ENCODE results near the gene PLCH1.
"Not testable (repeated sequence)": the region's sequence is repeated elsewhere in the genome, so short reads cannot be mapped to it uniquely, and the experiment has no call there.

PLCH1 gene

DNA sequence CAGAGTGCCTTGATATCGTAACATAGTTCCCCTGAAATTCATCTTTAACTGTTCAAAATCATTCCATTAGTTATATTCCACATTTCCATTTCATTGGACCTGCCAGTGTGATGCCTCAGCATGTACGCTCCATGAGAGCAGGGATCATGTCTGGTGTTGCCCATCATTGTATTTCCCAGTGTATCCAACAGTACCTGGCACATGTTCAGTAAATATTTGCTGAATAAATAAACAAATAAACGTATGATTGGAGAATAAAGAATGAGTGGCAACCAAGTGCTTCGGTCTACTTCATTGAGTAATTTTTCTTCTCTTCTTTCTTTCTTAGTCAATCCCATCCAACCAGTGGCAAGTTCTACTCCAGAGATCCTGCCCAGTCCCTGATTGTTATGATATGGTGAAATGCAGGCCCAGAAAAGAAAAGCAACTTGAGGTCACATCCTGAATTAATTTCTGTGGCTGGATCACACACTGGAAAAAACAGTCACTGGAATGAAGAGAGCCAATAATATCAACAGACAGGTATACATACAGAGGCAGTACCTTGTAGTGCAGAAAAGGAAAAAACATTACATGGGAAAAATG, 101.2 kb downstream of the PLCH1 start:
- no peak for DNase-seq (ENCODE audit: low read depth)

DNA sequence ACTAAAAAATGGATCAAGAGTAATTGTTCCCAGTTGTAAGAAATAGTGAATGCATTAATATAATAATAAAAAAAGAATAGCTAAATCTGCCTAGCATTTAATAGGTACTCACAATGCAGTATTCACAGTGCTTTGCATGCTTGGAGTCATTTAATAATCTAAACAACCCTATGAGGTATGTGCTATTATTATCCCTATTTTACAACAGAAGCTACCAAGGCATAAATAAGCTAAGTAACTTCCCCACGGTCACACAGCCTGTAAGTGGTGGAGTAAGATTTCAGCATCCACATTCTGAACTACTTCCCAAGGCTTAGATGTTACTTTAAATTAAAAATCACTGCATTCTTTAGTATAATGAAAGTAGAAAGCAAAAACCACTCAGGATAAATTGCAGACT, 102.9 kb downstream of the PLCH1 start:
- no peak for DNase-seq (ENCODE audit: low read depth)

DNA sequence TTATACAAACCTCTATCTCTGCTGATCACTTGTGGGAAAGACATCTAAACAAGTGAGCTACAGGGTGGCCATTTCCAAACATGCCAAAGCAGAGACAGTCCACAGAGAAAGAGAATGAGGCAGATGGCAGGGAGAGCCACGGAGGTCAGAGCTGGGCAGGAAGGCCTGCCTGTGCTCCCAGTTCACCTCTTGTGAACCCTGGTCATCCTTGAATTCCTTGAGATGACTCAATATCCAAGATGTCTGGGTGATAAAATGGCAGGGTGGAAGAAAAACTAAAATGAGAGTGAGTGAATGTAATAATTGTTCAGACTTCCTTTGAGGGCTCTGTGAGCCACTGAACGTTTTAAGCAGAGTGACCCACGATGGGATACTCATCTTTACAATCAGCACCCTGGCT, 104.8 kb downstream of the PLCH1 start:
- no peak for DNase-seq (ENCODE audit: low read depth)

DNA sequence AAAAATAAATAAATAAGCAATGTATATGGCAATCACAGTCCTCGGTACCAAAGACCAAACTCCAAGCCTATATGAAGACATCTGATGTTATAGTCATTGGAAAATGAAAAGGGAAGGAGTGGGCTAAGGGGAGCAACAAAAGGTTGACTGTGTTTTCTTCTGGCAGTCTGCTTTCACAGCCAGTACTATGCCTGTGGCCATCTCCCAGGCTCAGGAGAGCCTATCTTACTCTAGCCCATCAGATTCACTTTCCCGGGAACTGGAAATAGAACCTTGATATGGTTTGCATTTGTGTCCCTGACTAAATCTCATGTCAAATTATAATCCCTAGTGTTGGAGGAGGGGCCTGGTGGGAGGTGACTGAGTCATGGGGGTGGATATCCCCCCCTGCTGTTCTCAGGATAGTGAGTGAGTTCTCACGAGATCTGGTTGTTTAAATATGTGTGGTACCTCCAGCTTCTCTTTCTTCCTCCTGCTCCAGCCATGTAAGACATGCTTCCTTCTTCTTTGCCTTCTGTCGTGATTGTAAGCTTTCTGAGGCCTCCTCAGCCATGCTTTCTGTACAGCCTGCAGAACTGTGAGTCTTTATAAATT, 105.3 kb downstream of the PLCH1 start:
- no peak for DNase-seq (ENCODE audit: low read depth)

DNA sequence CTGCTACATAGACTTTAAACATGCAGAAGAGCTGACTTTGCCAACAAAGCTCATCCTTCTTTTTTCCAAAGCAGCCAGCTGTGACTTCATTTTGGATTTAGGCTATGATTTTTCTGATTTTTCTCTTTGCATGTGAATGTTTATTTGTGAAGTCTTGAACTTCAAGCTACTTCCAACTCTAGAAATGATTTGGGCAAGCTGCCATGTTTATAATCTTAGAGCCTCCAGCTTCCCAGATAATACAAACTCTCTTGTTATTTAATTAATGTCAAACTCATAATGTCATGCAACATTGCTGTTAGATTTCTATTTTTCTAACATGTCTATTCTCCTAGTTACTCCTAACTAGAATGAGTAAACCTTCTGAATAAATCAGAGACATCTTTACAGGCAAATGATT, 106.4 kb downstream of the PLCH1 start:
- DNase-seq (ENCODE audit: low read depth) = not testable (repeated sequence)

DNA sequence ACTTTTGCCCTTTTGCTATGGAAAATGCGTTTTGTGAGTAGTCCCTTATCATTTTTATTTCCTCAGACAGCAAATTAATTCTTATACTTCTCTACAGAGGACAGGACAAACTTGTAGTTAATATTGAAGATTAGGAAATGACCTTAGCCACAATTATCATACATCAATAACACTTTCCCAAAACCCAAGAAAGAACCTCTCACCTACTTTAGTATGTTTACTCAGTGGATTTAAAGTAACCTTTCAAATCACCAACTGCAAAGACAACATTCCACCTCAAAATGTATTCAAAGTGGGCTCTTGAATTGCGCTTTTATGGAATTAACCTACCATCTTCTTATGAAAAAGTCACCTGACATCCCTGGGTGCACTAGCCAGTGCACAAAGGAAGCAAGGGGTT, 107.3 kb downstream of the PLCH1 start:
- no peak for DNase-seq (ENCODE audit: low read depth)

DNA sequence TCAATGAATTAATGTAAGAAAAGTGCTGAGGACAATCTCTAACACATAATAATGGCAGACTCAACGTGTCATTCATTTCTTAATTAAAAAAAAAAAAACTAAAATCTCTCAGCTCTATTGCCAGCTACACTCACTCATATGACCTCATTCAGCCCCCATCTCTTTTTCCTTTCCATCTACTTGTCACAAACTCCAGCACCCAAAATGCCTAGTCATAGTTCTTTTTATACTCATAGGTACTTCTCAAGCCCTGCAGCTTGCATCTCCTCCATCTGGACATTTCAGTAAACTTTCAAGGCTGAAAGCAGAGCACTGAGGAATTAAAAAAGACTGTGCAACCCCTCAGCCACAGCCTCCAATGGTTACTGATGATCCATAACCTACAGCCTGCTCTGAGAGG, 109.8 kb downstream of the PLCH1 start:
- no peak for DNase-seq (ENCODE audit: low read depth)

DNA sequence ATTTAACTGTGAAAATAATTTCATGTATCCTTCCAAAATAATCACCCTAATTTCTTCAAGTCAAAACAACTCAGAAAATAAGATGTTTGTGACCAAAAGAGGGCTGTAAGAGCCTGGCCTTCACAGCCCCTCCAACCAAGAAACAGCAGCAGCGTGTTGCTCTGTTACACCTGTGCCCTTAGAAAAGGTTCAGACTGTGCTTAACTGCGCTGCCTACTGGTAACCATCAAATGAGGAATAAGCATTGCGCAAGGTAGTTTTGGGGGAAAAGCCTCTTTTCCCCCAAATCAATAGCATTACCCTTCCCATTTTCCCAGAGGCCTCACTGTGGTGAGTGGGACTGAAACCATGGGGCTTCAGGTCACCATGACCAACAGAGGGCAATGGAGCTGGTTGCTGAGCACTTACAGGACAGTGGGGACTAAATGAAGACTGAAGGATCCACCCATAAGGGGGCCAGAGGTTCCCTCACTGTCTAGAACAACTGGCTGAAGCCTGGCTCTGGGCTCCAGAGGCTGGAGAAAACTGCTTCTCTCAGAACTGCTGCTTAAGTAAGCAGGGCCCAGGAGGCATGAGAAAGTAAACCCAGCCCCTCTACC, 110.7 kb downstream of the PLCH1 start:
- no peak for DNase-seq (ENCODE audit: low read depth)

DNA sequence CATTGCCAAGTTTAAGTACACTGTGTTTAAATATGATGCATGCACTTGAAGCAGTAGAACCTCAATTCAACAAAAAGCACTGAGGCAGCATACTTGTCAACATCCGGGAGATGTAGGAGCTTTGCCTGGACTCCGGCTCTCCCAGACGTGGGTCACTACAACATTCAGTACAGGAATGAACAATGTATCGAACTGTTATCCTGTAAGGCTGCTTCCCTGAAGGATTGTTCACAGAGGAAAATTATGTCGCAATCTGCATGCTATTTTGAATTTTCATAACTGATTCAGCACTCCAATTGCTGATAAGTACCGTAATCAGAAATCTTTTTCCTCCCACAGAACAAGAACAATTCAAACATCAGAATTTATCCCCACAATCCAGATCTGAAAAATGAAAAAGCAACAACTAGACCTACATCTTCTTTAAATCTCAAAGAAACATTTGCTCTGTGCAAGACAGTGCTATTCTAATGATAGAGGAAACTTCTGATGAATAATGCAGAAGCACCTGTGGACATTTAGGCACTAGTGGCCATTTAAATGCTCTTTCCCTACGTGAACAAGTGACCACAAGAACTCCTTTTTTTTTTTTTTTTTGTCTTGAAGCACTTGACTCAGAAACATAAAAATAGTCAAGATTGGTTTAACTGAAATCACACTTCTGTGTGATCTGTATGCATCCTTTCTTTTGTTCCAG, 113.4 kb downstream of the PLCH1 start:
- no peak for DNase-seq (ENCODE audit: low read depth)

DNA sequence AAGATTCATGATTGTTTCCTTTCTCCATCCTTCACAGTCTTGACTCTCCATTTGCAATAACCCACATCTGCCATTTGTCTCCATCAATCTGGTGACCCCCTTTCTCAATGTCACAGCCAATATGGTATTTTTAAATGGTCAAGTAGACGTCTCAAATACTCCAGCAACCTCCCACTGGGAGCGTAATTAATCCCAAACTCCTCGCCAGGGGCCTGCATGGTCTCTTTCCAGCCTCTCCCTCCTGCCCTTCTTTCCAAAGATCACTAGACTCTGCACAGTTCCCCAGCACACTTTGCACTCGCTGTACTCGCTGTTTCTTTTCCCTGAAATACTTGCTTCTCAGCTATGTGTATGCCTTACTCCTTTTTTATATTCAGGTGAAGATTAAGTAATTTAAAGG, 115.3 kb downstream of the PLCH1 start:
- no peak for DNase-seq (ENCODE audit: low read depth)

DNA sequence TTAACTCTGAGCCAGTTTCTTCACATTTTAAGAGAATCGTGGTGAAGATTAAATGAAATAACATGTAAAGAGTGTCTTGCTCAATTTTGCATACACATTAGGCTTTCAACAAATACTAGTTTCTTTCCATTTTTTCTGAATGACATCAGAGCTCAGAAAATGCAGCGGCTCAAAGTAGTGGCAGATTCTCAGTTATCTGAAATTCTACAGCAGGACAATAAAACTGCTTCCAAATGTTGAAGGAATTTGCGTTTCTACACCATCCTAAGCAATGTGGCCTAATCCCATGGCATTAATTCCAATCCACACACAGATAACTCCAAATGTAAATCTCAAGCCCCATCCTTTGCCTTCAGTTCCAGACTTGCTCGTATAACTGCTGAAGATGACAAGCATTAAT, 115.8 kb downstream of the PLCH1 start:
- DNase-seq (ENCODE audit: low read depth) = no peak

DNA sequence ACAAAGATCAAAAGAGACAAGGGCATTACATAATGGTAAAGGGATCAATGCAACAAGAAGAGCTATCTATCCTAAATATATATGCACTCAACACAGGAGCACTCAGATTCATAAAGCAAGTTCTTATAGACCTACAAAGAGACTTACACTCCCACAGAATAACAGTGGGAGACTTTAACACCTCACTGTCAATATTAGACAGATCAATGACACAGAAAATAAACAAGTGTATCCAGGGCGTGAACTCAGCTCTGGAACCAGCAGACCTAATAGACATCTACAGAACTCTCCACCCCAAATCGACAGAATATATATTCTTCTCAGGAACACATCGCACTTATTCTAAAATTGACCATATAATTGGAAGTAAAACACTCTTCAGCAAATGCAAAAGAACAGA, 122.2 kb downstream of the PLCH1 start:
- not testable (repeated sequence) for DNase-seq (ENCODE audit: low read depth)

DNA sequence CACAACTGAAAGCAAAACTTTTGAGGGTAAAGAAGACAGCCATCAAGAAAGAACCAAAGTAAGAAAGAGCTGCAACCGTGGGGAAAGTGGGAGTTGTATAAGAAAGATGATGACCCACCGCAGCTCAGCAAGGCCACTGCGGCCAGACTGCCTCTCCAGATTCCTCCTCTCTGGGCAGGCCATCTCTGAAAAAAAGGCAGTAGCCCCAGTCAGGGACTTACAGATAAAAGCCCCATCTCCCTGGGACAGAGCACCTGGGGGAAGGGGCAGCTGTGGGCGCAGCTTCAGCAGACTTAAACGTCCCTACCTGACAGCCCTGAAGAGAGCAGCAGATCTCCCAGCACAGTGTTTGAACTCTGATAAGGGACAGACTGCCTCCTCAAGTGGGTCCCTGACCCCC, 124.3 kb downstream of the PLCH1 start:
- DNase-seq (ENCODE audit: low read depth) = not testable (repeated sequence)

DNA sequence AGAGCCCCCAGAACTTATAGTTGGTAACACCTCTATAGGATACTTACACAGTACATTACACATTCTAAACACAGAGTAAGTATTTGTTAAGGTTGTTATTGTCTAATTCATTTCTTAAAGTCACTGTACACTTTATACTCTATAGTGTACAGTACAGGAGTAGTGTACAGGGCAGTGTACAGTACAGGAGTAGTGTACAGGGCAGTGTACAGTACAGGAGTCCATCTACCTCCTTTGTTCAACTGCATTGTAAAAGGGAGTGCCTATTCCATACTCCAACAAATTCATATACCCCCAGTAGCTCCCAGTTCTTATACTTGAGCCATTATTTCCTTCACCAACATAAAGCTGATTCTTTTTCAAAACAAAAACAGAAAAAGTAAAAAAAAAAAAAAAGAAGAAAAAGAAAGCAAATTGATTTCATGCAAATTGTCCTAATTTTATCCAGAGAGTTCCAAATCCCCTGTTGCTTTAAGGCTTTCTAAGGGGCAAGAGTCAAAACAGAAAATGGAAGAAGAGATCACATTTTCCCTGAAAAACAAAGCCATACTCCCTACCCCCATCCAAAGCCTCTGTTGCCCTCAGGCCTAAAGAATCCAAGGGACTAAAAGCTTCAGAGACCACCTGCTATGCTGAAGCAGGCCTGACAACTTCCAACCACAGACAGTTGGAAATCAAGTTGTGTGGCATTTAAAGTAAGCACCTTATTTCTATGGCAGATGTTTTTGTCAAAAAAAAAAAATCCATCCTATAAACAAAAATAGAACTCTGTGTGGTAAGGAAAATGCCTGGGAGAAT, 125.6 kb downstream of the PLCH1 start:
- DNase-seq (ENCODE audit: low read depth) = no peak

DNA sequence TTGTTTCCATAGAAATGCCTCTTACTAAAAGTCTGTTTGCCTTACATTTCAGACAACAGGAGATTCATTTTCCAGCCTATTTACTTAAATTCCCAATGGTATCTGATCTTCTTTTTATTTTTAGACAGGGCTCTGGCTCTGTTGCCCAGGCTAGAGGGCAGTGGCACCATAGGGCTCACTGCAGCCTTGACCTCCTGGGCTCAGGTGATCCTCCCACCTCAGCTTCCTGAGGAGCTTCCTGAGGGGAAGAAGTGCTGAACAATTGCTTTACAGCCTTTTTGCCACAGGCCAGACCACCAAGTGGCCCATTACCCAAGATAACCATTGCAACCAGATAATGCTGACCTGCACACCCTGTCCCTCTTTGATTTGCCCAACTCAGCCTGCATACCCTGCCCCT, 126.3 kb downstream of the PLCH1 start:
- DNase-seq (ENCODE audit: low read depth) = no peak

DNA sequence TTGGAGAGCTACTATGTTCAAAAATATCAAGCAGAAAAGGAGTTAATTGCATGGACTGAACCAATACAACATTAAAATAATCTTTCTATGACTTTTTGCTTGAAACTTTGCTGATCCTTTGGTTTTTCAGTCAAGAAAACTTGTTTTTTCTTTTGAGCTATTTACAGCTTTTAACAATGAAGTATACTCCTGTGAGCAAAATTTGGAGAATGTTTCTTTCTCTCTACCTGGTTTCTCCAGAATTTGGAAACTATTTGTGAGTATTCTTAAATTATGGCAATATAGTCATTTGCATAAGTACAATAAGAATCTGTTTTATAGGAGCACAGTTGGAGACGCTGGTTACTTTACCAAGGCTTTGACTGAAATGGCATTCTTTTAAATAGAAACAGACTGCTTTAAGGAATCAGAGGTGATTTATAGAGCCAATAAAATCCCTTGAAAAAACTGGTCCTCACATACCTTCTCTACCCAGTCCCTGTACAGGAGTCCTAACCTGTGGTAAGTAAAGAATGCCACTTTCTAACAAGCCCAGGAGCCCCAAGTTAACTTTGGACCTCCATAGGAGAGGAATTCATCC, 127.4 kb downstream of the PLCH1 start:
- DNase-seq (ENCODE audit: low read depth) = no peak

DNA sequence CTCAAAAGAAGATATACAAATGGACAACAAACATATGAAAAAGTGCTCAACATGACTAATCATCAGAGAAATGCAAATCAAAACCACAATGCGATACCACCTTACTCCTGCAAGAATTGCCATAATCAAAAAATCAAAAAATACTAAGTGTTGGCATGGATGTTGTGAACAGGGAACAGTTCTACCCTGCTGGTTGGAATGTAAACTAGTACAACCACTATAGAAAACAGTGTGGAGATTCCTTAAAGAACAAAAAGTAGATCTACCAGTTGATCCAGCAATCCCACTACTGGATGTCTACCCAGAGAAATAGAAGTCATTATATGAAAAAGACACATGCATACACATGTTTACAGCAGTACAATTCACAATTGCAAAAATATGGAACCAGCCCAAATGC, 129.7 kb downstream of the PLCH1 start:
- DNase-seq (ENCODE audit: low read depth) = not testable (repeated sequence)

DNA sequence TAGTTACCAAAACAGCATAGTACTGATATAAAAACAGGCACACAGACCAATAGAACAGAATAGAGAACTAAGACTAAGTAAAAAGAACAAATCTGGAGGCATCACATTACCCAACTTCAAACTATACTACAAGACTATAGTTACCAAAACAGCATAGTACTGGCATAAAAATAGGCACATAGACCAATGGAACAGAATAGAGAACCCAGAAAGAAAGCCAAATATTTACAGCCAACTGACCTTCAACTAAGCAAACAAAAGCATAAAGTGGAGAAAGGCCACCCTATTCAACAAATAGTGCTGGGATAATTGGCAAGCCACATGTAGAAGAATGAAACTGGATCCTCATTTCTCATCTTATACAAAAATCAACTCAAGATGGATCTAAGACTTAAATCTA, 130.5 kb downstream of the PLCH1 start:
- not testable (repeated sequence) for DNase-seq (ENCODE audit: low read depth)

DNA sequence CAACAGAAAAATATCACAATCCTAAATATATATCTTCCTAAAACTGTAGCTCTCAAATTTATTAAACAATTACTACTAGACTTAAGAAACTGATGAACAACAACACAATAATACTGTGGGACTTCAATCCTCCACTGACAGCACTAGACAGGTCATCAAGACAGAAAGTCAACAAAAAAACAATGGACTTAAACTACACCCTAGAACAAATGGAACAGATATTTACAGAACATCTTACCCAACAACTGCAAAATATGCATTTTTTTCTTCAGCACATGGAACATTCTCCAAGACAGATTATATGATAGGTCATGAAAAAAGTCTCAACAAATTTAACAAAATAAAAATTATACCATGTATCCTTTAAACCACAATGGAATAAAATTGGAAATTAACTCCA, 133.4 kb downstream of the PLCH1 start:
- no peak for DNase-seq (ENCODE audit: low read depth)

DNA sequence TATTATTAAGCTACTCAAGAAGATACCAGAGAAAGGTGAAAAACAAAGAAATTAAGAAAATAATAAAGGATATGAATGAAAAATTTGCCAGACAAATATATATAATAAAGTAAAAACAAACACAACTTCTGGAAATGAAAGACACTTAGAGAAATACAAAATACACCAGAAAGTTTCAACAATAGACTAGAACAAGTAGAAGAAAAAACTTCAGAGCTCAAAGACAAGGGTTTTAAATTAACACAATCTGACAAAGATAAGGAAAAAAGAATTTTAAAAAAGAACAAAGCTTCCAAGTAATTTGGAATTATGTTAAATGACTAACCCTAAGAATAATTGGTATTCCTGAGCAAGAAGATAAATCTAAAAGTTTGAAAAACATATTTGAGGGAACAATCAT, 135.3 kb downstream of the PLCH1 start:
- no peak for DNase-seq (ENCODE audit: low read depth)

DNA sequence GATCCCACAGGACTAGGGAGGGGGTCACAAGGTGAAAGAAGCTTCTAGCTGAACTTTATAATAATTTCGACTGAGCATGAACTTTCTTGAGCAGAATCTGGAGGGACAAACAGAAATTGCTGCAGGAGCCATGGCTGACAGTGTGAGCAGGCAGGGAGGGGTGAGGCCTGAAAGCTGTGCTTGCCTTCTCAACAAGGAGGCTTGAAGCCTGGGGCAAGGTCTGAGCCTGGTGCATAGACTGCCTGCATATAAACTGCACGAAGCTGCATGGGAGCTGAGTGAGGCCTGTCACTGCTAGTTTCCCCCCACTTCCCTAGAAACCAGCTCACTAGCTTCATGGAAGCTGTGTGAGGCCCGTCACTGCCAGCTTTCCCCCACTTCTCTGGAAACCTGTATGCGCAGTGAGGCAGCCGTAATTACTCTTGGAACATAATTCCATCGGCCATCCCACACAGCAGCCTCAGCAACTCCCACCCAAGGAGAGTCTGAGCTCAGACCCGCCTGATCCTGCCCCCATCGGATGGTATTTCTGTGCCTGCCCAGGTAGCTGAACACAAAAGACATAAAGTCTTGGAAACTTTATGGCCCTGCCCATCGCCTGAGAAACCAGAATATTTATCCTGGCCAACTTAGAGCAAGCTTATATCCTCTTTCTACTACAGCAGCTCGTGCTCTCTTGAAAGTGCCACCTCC, 136.5 kb downstream of the PLCH1 start:
- DNase-seq (ENCODE audit: low read depth) = no peak

DNA sequence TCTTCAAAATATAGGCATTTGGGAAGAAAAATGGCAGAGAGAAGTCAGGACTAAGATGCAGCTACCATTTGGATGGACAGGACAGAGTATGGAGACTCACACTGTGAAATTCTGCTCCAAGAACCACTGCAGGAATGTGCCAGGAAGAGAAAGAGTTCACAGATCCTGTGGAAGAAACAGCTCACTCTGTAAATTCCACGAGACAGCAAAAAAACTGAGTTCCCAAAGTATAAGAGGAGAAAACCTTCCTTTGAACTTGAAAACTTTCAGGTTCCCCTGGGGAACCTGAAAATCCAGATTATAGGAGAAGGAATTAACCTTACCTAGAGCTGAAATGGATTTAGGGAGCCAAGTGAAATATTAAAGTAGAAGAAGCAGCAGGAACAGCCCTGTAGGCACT, 137.1 kb downstream of the PLCH1 start:
- no peak for DNase-seq (ENCODE audit: low read depth)
